NB4 (cell line): ENCODE data around the gene HBG2.

Source experiments
- DNase-seq: peaks from one replicate; pipeline ENCODE4 v3.0.0; 2010; ENCODE audit warnings: low read depth
- H3K4me3 ChIP-seq: one replicate; pipeline ENCODE4 v1.5.1; 2011; ENCODE audit warnings: mild to moderate bottlenecking, low read depth, low read length, moderate library complexity
- MAX ChIP-seq: IDR thresholded peaks from 2 replicates; pipeline ENCODE4 v1.6.1; 2011; ENCODE audit warnings: low read depth, low read length
- MYC ChIP-seq: IDR thresholded peaks from 2 replicates; pipeline ENCODE4 v1.6.1; 2011; ENCODE audit warnings: low read depth, low read length
- POLR2A ChIP-seq: IDR thresholded peaks from 2 replicates; pipeline ENCODE4 v1.6.1; 2011; ENCODE audit warnings: mild to moderate bottlenecking; ENCODE audit not compliant: insufficient read length; ENCODE audit errors: extremely low read depth
- TF ChIP-seq, protein P1 (sequence below): IDR thresholded peaks from one replicate; pipeline ENCODE4 v1.5.1; 2012; ENCODE audit warnings: low read depth, low read length

HBG2 gene

DNA sequence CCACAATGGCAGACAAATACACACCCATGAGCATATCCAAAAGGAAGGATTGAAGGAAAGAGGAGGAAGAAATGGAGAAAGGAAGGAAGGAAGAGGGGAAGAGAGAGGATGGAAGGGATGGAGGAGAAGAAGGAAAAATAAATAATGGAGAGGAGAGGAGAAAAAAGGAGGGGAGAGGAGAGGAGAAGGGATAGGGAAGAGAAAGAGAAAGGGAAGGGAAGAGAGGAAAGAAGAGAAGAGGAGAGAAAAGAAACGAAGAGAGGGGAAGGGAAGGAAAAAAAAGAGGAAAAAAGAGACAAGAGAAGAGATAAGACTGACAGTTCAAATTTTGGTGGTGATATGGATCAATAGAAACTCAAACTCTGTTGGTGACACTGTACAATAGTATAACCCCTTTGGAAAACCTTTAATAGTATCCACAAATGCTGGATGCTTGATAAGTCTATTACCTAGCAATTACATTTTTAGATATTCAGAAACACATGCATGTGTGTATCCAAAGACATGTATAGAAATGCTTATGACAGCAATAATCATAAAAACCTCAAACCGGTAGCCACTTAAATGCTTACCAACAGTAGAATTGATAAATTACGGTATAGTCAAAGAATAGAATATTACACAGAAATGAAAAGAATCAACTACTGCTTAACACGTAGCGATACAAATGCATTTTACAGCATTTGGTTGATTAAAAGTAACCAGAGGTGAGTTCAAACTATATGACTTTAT, 19.1 kb downstream of the HBG2 start:
- no peak for DNase-seq
- no peak overlapping the region for H3K4me3 ChIP-seq
- no peak for TF ChIP-seq POLR2A
- TF ChIP-seq MYC, result no peak
- TF ChIP-seq MAX, result no peak
- TF ChIP-seq, protein P1, sequence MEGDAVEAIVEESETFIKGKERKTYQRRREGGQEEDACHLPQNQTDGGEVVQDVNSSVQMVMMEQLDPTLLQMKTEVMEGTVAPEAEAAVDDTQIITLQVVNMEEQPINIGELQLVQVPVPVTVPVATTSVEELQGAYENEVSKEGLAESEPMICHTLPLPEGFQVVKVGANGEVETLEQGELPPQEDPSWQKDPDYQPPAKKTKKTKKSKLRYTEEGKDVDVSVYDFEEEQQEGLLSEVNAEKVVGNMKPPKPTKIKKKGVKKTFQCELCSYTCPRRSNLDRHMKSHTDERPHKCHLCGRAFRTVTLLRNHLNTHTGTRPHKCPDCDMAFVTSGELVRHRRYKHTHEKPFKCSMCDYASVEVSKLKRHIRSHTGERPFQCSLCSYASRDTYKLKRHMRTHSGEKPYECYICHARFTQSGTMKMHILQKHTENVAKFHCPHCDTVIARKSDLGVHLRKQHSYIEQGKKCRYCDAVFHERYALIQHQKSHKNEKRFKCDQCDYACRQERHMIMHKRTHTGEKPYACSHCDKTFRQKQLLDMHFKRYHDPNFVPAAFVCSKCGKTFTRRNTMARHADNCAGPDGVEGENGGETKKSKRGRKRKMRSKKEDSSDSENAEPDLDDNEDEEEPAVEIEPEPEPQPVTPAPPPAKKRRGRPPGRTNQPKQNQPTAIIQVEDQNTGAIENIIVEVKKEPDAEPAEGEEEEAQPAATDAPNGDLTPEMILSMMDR, result no peak

- peak; percentile 13 for DNase-seq
- TF ChIP-seq POLR2A (no peak), MAX (no peak), MYC (no peak)
- TF ChIP-seq, protein P1, result no peak
- H3K4me3 ChIP-seq, result no peak within 1 kb of the TSS
Measured at GRCh38 chr11:5234381-5234834, 20.2 kb downstream of the HBG2 start, which contains the start of gene HBD. Gene HBD (minus strand): TSS chr11:5234483. CDS start chr11:5234433, 50 bp downstream.

GRCh38 chr11:5233307-5233706, 21.3 kb downstream of the HBG2 start:
- TF ChIP-seq MAX (no peak), MYC (no peak), POLR2A (no peak)
- TF ChIP-seq, protein P1, result no peak
- no peak for DNase-seq
- no peak overlapping the region for H3K4me3 ChIP-seq

DNA sequence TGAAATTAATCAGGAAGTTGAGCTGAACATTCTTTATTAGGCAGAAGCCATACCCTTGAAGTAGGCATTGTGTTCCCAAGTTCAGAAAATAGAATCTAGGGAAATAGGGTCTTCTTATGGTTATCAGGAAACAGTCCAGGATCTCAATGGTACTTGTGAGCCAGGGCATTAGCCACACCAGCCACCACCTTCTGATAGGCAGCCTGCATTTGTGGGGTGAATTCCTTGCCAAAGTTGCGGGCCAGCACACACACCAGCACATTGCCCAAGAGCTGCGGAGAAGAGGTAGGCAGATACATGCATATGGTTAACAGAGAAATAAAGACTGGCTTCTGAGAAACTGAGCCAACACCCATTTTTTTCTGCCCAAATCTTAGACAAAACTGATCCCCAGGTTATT, 21.8 kb downstream of the HBG2 start:
- no peak for TF ChIP-seq POLR2A
- TF ChIP-seq MAX, result no peak
- TF ChIP-seq MYC, result no peak
- TF ChIP-seq, protein P1, result no peak

DNA sequence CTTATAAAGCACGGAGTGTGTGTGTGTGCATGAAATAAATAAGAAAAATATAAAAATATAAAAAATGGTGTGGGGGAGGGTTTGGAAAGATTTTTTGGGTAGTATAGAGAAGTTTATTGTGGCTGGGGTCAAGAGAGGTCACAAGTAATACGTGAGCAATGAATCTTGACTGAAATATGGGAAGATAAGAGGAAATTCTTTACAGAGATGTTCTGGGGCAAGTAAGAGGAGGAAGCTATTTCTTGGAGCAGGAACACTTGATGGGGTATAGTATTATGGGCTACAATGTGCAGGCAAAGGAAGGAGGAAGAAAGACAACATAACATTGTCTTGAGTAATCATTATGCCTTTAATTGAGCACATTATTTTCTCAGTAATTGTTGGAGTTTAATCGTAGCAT, 22.4 kb downstream of the HBG2 start:
- TF ChIP-seq MYC (no peak), MAX (no peak), POLR2A (no peak)
- TF ChIP-seq, protein P1, result no peak
- no peak for DNase-seq

More for the DNA sequence above, 21.8 kb downstream of the HBG2 start:
- no peak overlapping the region for H3K4me3 ChIP-seq
- DNase-seq, result no peak

More for the DNA sequence above, 22.4 kb downstream of the HBG2 start:
- no peak overlapping the region for H3K4me3 ChIP-seq
